HG03103 (cell line): ENCODE measurements around the gene FAM118A.
"Not testable (repeated sequence)": the region's sequence is repeated elsewhere in the genome, so short reads cannot be mapped to it uniquely, and the experiment has no call there.

Source experiments
- ATAC-seq: cut with Tn5 transposase; IDR thresholded peaks from one replicate; pipeline ENCODE4 v1.9.1; 2021; ENCODE audit warnings: low read depth; ENCODE audit not compliant: unreplicated experiment

Gene FAM118A

DNA sequence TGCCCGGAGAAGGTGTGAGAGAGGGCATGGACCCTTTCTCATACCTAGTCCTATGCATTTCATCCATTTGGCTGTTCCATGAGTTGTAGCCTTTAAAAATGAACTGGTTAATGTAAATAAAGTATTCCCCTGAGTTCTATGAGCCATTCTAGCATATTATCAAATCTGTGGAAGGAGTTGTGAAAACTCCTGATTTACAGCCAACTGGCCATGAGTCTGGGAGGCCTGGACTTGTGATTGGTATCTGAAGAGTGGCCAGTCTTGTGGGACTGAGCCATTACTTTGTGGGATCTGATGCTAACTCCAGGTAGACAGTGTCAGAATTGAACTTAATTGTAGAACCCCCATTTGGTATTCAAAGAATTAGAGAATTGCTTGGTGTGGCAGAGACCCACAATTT lies 48.4 kb downstream of the FAM118A start:
- no peak for ATAC-seq

DNA sequence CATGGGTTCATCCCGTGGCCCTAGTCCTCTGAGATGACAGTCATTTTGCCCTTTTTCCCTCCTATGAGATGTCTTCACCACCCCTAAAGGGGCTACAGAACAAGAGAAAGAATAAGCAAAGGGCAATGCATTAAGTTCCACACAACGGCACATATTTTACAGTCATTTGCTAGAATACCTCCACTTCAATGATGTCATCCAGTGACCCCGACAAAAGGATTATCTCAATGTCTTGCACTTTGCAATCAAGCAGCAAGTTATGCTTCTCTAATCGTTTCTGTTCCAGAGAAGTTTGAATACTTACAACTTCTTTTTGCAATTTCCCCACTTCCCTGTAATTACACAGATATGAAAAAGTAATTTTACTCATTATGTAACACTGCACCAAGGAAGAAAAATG lies 49.9 kb downstream of the FAM118A start:
- ATAC-seq = no peak

DNA sequence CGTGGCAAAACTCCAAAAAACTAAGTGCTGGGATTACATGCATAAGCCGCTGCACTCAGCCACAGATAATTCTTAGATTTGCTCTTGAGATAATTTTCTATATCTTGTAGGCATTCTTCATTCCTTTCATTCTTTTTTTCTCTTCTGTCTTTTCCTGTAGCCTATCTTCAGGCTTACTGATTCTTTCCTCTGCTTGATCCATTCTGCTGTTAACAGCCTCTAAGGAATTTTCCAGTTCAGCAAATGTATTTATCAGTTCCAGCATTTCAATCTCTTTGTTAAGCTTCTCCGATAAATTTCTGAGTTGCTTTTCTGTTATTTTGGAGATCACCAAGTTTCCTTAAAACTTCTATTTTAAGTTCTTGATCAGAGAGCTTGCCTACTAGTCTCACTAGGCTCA lies 57.0 kb downstream of the FAM118A start:
- no peak for ATAC-seq

DNA sequence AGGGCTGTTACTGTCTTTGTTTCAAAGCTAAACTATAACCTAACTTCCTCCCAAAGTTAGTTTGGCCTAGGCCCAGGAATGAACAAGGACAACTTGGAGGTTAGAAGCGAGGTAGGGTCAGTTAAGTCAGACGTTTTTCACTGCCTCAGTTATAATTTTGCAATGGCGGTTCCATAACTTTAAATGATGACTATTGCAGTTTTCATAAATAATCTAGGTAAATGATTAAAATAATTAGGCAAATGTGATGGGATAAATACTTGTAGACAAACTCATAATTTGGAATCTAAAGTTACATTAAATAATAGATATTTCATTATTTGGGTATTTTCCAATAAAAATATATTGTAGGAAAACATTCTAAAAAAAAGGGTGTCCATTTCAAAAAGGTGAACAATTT lies 63.9 kb downstream of the FAM118A start:
- not testable (repeated sequence) for ATAC-seq

DNA sequence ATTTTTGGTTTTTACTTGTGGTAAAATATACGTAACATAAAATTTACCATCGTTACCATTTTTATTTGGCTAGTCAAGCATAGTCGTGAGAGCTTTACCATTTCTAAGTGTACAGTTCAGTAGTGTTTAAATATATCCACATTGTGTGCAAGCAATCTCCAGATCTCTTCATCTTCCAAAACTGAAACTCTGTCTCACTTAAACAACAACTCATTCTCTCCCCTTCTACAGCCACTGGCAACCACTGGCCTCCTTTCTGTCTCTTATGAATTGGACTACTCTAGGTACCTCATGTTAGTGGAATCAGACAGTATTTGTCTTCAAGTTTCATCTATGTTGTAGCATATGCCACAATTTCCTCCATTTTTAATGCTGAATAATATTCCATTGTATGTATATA lies 66.3 kb downstream of the FAM118A start:
- no peak for ATAC-seq

DNA sequence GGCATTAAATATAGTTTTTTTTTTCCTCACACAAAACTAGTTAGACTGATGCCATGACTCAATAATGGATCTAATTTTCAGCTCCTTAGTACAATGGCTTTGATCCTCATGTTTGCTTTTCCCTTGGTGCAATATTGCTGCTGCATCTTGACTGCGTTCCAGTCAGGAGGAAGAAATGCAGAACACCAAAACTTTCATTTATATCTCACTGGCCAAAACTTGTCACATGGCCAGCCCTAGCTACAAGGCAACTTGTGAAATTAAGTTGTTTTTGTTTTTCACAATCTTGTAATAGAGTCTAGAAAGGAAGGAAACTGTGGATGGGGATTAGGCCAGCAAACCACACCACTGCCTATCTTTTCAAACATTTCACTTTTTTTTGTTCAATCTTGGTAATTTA lies 67.0 kb downstream of the FAM118A start:
- ATAC-seq = no peak

DNA sequence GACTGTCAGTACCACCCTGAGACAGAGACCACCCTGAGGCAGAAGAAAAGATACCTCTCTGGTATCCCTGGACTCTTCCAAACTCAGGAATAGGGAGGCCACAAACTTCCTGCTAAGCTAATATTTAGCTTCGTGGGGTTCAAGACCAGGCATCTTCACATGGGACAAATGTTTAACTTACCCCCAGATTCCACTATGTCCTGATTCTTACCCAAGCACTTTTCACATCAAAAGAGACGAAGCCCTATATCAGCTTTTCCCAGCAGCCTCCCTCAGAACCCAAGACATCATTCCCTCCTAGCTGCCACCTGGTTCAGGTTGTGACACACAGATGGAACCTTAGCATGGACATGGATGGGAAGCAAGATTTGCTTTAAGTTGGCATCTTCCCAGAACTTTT lies 71.6 kb downstream of the FAM118A start:
- no peak for ATAC-seq

DNA sequence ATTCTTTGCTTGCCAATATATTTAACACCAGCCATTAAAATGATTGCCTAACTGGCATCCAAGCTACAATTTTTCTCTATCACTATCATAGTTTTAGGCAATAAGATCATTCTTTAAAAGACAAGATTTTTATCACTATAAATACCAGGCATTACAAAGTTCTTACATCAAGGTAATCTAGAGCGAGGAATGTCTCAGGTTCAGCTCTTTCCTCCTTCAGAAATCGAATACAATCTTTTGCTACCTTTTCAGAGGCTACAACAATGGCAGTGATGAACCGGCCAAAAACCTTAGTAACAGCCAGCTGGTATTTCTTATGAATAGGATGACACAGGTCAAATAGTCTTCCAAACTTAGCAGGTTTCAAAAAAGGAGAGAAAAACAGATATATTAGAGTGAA lies 79.8 kb downstream of the FAM118A start:
- ATAC-seq = no peak
